HG03457 (cell line): ENCODE results near the gene FAM98C.

ENCODE experiments used
- ATAC-seq: cut with Tn5 transposase; IDR thresholded peaks from one replicate; pipeline ENCODE4 v1.9.1; 2021; ENCODE audit warnings: moderate number of reproducible peaks; ENCODE audit not compliant: unreplicated experiment

Gene FAM98C

GRCh38 chr19:38377052-38377451 lies 25.8 kb upstream of the FAM98C start:
- ATAC-seq: no peak

DNA sequence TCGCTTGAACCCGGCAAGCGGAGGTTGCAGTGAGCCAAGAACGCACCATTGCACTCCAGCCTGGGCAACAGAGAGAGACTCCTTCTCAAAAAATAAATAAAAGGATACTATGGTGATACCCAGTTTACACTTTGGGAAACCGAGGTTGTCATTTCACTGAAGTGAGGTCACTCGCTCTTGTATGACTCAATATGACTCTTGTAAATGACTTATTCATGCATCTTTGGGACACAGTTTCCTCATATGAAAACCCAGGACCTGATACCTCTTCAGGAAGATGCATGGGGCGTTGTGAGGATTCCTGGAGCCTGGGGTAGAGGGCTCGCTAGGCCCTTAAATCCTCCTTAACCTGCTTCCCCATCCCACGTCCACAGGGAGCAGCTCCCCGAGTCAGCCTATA lies 24.0 kb upstream of the FAM98C start:
- ATAC-seq: no peak

DNA sequence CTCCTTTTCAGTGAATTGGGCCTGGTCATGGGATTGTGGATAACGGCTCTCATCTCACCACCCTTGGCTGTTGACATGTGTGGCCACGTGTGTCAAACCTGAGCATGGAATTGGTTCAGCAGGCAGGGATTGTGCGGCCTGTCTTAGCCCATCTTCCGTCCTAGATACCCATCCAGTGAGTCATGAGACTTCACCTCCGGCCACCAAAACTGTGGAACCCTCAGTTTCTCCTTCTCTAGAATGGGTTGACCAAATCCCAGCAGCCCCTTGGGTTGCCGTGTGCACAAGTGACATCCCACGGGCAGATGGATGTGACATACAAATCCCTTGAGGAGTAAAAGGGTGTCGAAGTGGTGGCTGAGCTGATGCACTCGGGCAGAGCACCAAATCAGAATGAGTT lies 21.8 kb upstream of the FAM98C start:
- ATAC-seq: no peak

DNA sequence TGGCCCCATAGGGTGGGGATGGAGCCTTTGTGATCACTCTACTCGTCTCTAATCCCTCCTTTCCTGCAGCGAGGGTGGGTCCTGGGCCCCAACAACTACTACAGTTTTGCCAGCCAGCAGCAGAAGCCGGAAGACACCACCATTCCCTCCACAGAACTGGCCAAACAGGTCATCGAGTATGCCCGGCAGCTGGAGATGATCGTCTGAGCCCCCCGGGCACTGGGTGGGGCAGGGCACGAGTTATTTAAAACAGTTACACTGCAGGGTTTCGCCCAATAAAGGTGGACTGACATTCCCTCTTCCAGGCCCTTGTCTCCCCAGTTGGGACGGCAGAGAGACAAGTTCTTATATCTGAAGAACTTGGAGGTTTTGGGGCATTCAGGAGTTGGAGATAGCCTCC lies 19.7 kb upstream of the FAM98C start:
- ATAC-seq: no peak

GRCh38 chr19:38383743-38384142 lies 19.1 kb upstream of the FAM98C start:
- ATAC-seq: no peak

DNA sequence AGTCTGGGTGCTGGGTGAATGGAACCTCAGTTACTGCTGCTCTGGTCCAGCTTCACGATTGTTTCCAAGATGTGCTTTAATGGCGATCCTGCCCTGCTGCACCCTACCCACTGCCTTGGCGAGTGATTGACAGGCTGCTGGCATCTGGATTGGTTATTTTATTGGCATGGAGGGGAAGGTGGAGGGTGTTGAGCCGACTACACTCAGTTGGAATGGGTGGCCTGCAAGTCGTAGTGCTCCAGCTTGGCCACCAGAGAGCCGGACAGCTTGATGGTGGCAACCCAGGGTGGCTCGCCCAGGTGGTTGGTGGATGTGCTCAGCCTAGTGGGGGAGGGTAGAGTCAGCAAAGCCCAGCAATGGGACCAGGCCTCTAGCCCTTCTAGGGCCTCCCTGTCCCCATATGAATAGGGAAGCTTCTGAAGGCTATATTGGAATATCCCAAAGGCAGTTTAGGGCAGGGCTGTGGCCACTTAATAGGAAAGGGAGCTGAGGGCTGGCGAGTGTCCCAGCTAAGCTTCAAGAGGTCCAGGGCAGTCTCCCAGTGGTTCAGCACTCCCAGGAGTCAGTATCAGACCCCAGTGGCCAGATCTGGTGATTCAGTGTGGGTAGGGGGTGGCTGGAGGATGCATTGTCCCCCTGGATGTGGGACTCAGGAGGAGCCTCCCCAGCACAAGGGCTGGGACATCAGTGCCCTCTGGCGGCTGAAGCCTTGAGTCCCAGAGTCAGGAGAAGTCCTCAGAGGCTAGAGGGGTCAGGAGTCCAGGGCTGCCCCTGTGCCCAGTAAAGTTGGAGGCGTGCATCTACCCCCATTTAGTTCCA lies 18.5 kb upstream of the FAM98C start:
- no peak for ATAC-seq

DNA sequence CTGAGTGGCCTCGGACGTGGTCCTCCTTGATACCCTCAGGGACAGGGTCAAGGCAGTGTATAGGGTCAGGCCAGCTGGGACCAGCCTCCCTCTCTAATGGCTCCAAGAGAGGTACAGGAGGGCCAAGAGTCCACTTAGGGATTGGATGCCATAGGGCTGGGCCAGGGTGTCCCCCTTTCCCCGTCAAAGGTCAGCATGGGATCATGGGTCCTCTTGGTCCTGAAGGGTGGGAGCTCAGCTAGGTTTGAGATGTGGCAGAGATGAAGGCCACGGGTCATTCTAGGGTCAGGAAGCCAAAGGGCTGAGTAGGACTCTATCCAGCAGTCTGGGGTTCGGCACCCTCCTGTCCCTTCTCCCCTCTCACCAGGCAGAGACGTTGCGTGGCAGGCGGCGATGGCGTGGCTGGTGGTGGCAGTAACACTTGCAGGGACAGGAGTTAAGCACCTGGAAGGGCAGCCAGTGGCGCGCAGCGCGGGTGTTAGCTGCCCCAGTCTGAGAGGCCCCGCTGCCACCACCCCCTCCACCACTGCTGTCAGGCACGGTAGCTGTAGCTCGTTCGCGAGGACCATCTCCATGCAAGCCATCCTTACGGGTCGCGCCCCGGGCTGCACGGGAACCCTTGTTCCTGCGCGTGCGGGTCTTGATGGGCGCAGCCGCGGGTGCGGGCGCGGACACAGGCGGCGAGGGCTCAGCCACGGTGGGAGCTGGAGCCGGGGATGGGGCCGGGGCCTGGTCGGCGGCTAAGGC lies 17.7 kb upstream of the FAM98C start:
- ATAC-seq: no peak

GRCh38 chr19:38385804-38386257 lies 17.1 kb upstream of the FAM98C start:
- ATAC-seq: no peak

- ATAC-seq: no peak
Observed at GRCh38 chr19:38386300-38386970, 16.5 kb upstream of the FAM98C start.

GRCh38 chr19:38386971-38387549 lies 15.8 kb upstream of the FAM98C start:
- no peak for ATAC-seq

DNA sequence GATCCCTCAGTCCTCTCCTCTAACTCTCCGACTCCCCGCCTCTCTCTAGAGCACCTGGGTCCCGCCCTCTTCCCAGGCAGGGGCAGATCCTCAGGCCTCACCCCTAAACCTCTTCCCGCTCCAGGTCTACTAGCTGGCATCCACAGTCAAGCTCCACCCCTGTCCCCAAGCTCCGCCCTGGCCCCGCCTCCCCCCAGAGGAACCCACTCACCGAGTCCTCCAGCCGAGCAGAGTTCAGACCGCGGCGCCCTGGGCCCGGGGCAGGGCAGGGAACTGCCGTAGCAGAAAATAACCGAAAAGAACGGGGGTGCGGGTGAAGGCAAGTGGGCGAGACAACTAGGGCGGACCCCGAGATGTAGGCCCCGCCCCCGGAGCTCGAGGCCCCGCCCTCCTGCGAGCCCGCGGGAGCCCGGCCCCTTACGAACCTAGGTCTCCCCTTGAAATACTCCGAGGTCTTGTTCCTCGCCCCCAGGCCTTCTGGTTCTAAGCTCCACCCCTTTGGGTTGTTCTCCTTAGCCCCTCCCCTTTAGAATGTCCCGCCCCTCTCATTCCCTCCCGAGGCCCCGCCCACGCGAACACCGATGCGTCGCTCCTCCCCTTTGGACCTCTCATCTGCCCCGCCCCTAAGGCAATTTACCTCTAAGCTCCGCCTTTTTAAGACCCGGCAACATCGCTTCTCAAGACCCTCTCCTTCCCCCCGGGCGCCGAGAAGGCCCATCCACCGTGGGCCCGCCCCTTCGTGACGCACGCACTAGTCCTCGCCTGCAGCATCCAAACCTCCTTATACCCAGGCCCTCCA lies 15.1 kb upstream of the FAM98C start, which contains the start of gene GGN:
TSS of gene GGN (minus strand) at position 485 of the 799 bp plus-strand sequence. CDS start 773 bp downstream, outside the sequence.
- no peak for ATAC-seq

- no peak for ATAC-seq
Observed at GRCh38 chr19:38388349-38389100, 14.4 kb upstream of the FAM98C start, which contains the start of gene SPRED3. SPRED3 (plus strand) TSS chr19:38388697; CDS start chr19:38390303, 1,606 bp downstream.

DNA sequence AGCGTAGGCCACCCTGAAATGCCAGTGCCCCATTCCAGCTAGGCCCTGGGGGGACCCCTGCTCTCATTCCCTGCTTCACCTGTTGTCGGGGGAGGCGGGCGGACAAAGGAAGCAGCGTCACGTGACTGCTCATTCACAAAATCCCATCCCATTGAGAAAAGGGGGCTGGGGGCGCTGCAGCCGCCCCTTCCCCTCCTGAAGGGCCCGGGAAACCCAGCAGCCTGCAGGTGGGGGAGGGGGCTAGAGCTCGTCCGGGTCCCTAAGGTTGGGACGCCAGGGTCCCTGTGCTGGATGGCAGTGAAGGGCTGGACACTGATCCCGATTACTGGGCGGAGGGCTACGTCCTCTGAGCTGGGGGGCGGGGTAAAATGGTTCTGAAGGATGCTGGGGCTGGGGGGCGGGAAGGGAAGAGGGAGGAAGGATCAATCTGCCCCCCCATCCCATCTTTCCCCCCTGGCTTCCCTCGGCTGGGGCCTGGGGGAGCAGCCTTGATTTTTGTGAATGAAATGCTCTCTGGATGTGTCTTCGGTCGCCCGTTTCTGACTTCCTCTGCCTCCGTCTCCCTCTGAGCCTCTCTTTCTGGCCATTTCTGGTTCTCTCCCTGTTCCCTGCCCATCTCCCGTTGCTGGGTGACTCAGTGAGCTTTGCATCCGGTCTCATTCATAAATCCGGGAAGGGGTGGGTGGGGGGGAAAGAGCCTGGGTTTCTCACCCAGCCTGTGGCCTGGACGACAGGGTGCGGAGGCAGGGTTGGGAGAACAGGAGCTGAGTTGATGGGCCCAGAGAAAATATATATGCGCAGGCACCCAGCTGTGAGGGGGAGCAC lies 13.6 kb upstream of the FAM98C start:
- no peak for ATAC-seq

- ATAC-seq: no peak
Observed at GRCh38 chr19:38389957-38390924, 12.7 kb upstream of the FAM98C start.

- ATAC-seq: no peak
Observed at GRCh38 chr19:38391911-38392464, 10.9 kb upstream of the FAM98C start.

- ATAC-seq: no peak
Observed at GRCh38 chr19:38392707-38393308, 10.1 kb upstream of the FAM98C start.

DNA sequence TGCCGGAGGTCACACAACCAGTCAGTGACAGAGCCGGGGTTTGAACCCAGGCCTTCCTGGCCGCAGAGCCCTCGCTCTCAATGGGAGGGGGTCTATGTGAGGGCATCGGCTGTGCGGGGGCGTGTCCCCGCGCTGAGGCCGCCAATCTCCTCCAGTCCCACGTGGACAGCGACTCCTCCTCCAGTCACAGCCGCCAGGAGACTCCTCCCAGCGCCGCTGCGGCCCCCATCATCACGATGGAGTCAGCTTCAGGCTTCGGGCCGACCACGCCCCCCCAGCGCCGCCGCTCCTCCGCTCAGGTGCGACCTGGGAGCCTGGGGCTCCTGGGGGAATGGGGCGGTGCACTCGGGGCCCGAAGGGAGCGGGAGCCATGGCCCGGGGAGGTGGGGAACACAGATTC lies 8.4 kb upstream of the FAM98C start:
- no peak for ATAC-seq
